GM12878 (cell line): ENCODE data around the gene SLC6A9. TPM values are rescaled to one million over a fixed set of nuclear protein-coding genes. Genes with fewer than 3 reads are reported as not detected.

Experiments used
- ATAC-seq: fragments of 200-7000 bp; cut with Tn5 transposase; 3 replicates; pipeline ENCODE4 v1.9.1; 2020; ENCODE audit warnings: mild to moderate bottlenecking, moderate library complexity
- BruUV-seq: library from RNA; stranded (reverse); fragments of 400-500 nt; replicated peaks from 2 replicates; lab custom pipeline; 2021; lab: Mats Ljungman, UMichigan
- CTCF ChIA-PET: fragments of 300-600 bp; sonication (Branson Sonifier 250); formaldehyde crosslinking; extraction: SDS; loops from one replicate; lab custom pipeline; 2021; ENCODE audit warnings: inconsistent platforms; lab: Yijun Ruan, JAX
- POLR2A ChIA-PET: fragments of 350-600 bp; formaldehyde crosslinking; extraction: SDS; loops from one replicate; lab custom pipeline; 2021; ENCODE audit warnings: inconsistent platforms; lab: Charles Lee
- RAD21 ChIA-PET: fragments of 300-600 bp; sonication (Branson Sonifier 250); formaldehyde crosslinking; loops from one replicate; lab custom pipeline; 2023; ENCODE audit warnings: antibody characterized with exemption; ENCODE audit not compliant: unreplicated experiment; lab: Charles Lee
- SMC1A ChIA-PET: fragments of 300-600 bp; sonication (Branson Sonifier 250); formaldehyde crosslinking; loops from one replicate; lab custom pipeline; 2023; ENCODE audit not compliant: unreplicated experiment, uncharacterized antibody; lab: Charles Lee
- DNase-seq: peaks from one replicate; pipeline ENCODE4 v3.0.0-alpha.2; 2011; ENCODE audit warnings: low read depth, low spot score
- FAIRE-seq: peaks from 3 replicates; lab custom pipeline; 2011; peaks lifted over from hg19 to GRCh38; lab: Jason Lieb, UNC
- H2AFZ ChIP-seq: 2 replicates; pipeline ENCODE4 v1.6.0; 2011; ENCODE audit warnings: low read depth, low read length, control low read depth; ENCODE audit not compliant: control insufficient read depth
- H3K27ac ChIP-seq: 2 replicates; pipeline ENCODE4 v1.5.1; 2011; ENCODE audit warnings: control low read depth; ENCODE audit not compliant: control insufficient read depth, insufficient read depth
- H3K27me3 ChIP-seq, 2 experiments: replicated peaks in 1 of 2; 2 replicates each; pipeline versions ENCODE4 v1.6.0 to v1.6.1; 2011; ENCODE audit warnings: low read length in 1 of 2; ENCODE audit not compliant: control insufficient read depth in 2 of 2, insufficient read depth in 2 of 2
- H3K36me3 ChIP-seq, 2 experiments: 2 replicates each; pipeline ENCODE4 v1.5.1; 2011; ENCODE audit warnings: low read length in 1 of 2; ENCODE audit not compliant: control insufficient read depth in 2 of 2, insufficient read depth in 2 of 2
- H3K4me1 ChIP-seq: 2 replicates; pipeline ENCODE4 v1.6.1; 2011; ENCODE audit warnings: mild to moderate bottlenecking, low read length, moderate library complexity, mixed read lengths; ENCODE audit not compliant: control insufficient read depth, insufficient read depth
- H3K4me2 ChIP-seq: 2 replicates; pipeline ENCODE4 v1.6.0; 2011; ENCODE audit warnings: control low read depth; ENCODE audit not compliant: control insufficient read depth, insufficient read depth
- H3K4me3 ChIP-seq: fragments of 200-600 bp; sonication (generic); 2 replicates; pipeline ENCODE4 v1.5.1; 2016
- H3K79me2 ChIP-seq: 2 replicates; pipeline ENCODE4 v1.6.0; 2011; ENCODE audit warnings: low read length; ENCODE audit not compliant: control insufficient read depth, insufficient read depth
- H3K9ac ChIP-seq: 2 replicates; pipeline ENCODE4 v1.8.0; 2011; ENCODE audit warnings: low read length, control low read depth, mixed read lengths; ENCODE audit not compliant: control insufficient read depth, insufficient read depth
- H3K9me3 ChIP-seq: replicated peaks from 3 replicates; pipeline ENCODE4 v1.5.1; 2011; ENCODE audit warnings: mild to moderate bottlenecking, low read length; ENCODE audit not compliant: control insufficient read depth, insufficient read depth
- H4K20me1 ChIP-seq: 2 replicates; pipeline ENCODE4 v1.6.0; 2011; ENCODE audit not compliant: control insufficient read depth, insufficient read depth
- CHD2 ChIP-seq: IDR thresholded peaks from 2 replicates; pipeline ENCODE4 v1.6.1; 2011; ENCODE audit warnings: low read depth, low read length, improper control_type of control experiment, borderline replicate concordance
- E2F8 ChIP-seq: fragments of 450-650 bp; IDR thresholded peaks from 2 replicates; pipeline ENCODE4 v1.6.1; 2018; ENCODE audit warnings: mild to moderate bottlenecking, low read depth, moderate library complexity; ENCODE audit not compliant: partially characterized antibody
- HDGF ChIP-seq: fragments of 450-650 bp; IDR thresholded peaks from 2 replicates; pipeline ENCODE4 v1.6.1; 2016; ENCODE audit warnings: antibody characterized with exemption
- IKZF1 ChIP-seq: fragments of 450-650 bp; conservative IDR thresholded peaks from 2 replicates; pipeline ENCODE4 v1.6.1; 2017; ENCODE audit warnings: antibody characterized with exemption, mild to moderate bottlenecking
- MLLT1 ChIP-seq: fragments of 450-650 bp; IDR thresholded peaks from 2 replicates; pipeline ENCODE4 v1.6.1; 2016; ENCODE audit warnings: mild to moderate bottlenecking
- NRF1 ChIP-seq: conservative IDR thresholded peaks from 2 replicates; pipeline ENCODE4 v1.6.1; 2011; ENCODE audit warnings: mild to moderate bottlenecking, low read depth, low read length, improper control_type of control experiment
- RFX5 ChIP-seq: IDR thresholded peaks from 2 replicates; pipeline ENCODE4 v1.6.1; 2011; ENCODE audit warnings: low read depth, low read length, improper control_type of control experiment
- SP1 ChIP-seq: IDR thresholded peaks from one replicate; pipeline ENCODE4 v1.6.1; 2011; ENCODE audit warnings: low read depth, low read length
- SRF ChIP-seq, 2 experiments: IDR thresholded peaks; 2 replicates each; pipeline ENCODE4 v1.6.1; 2011; ENCODE audit warnings: low read depth in 2 of 2, low read length in 2 of 2, mild to moderate bottlenecking in 1 of 2, moderate library complexity in 1 of 2
- WGBS: methylation state at CpG from one replicate; pipeline ENCODE4 v1.1.6; 2016; ENCODE audit warnings: low lambda C conversion rate; ENCODE audit not compliant: insufficient replicate concordance, insufficient coverage; ENCODE audit errors: missing lambda C conversion rate; 5-methylcytosine and 5-hydroxymethylcytosine counted together
- in situ Hi-C: fragments of 300-500 bp; cut with MboI; formaldehyde crosslinking; loops from 9 replicates; pipeline ENCODE4 v1.14.3; 2018; ENCODE audit warnings: mixed read lengths
- intact Hi-C: fragments of 100-400 bp; cut with micrococcal nuclease; formaldehyde crosslinking; loops from one replicate; pipeline ENCODE4 v1.14.2; 2022; ENCODE audit not compliant: unreplicated experiment
- polyA plus RNA-seq, 11 experiments: library from polyadenylated mRNA; depleted of rRNA in 4 of 11; unstranded in 6 of 11; stranded (reverse) in 5 of 11; fragments of >200 nt; fragmentation: Nextera tagmentation in 4 of 11; fragmentation: Illumina TruSeq in 1 of 11; extraction: Ambion mirVana in 4 of 11; extraction: Trizol in 1 of 11; gene quantifications; 1 replicate in 1 of 11; 2 replicates in 10 of 11; pipeline versions ENCODE4 v1.2.1 to v1.2.3, GENCODE V29; 2011 to 2016; ENCODE audit warnings: inconsistent platforms in 2 of 11, missing spikeins in 2 of 11, low read depth in 1 of 11
- total RNA-seq, 4 experiments: library from RNA; depleted of rRNA in 3 of 4; stranded (reverse); fragments of >200 nt in 3 of 4; fragmentation: Illumina TruSeq in 1 of 4; extraction: Trizol in 1 of 4; gene quantifications; 2 replicates each; pipeline versions ENCODE4 v1.2.1 to v1.2.3, GENCODE V29; 2013 to 2021

SLC6A9 gene
- total and polyA plus RNA-seq, 10 of the 15 experiments (the other 5 are each of a cell fraction or from before 2014, with no cell fraction given), result 0.02 to 2.0 (median 0.63) TPM

- SMC1A ChIA-PET, result no interaction called here
- H3K27me3 ChIP-seq, result no peaks in the 10 kb centered on the region
- peak overlapping the region; percentile 78 for H3K4me2 ChIP-seq
- CTCF ChIA-PET, result interaction anchor here (0.5 to 8.9 kb wide), 4 partner anchors 14 to 66 kb away, joined by 3 to 167 read pairs (median 4); no protein-coding TSS in a partner anchor
- FAIRE-seq (peak; percentile 38), DNase-seq (no peak), ATAC-seq (peak; percentile 52)
- H4K20me1 ChIP-seq, result no peaks in the 10 kb centered on the region
- no peaks in the 10 kb centered on the region for H3K9me3 ChIP-seq
- H3K36me3 ChIP-seq, result no peaks in the 10 kb centered on the region
- H3K79me2 ChIP-seq, result no peaks in the 10 kb centered on the region
- 35% methylated on average over 17 of the region's 17 CpGs for whole genome bisulfite sequencing
- H2AFZ ChIP-seq, result peak overlapping the region; percentile 99
- intact Hi-C loops, result no loop called here
- in situ Hi-C loops, result no loop called here
- peaks cover 10% of the 10 kb centered on the region for H3K4me1 ChIP-seq
- H3K27ac ChIP-seq, result peak overlapping the region; percentile 79
- H3K4me3 ChIP-seq, result peak overlapping the region; percentile 65
- peak overlapping the region; percentile 67; the same call in 1 of the 2 replicates for H3K9ac ChIP-seq
- TF ChIP-seq NRF1, result peak; percentile 36
- TF ChIP-seq SRF (IDR thresholded peaks at IDR 0.05; ENCODE audit: low read depth in 2 of 2, low read length in 2 of 2), result 0 out of 4 replicates have a peak, but pooled peaks of 1 of the 2 experiments have one; percentile 8
- peak; percentile 32 for TF ChIP-seq E2F8
- TF ChIP-seq SP1, result no peak
- TF ChIP-seq CHD2, result no peak
- TF ChIP-seq IKZF1, result no peak
- peak; percentile 67; the same call in 1 of the 2 replicates for TF ChIP-seq MLLT1
- no peak for TF ChIP-seq RFX5
- 0 out of 2 replicates have a peak, but pooled peaks have one; percentile 57 for TF ChIP-seq HDGF
- BruUV-seq, result TSS peak; percentile 81
- RAD21 ChIA-PET, result interaction anchor here (0.7 to 1.2 kb wide), 2 partner anchors 95 to 266 kb away, joined by 3 read pairs; no protein-coding TSS in a partner anchor
- POLR2A ChIA-PET, result no interaction called here
Measured at GRCh38 chr1:44029260-44029910, 1.9 kb downstream of the SLC6A9 start.
